AG10803 (cell line): ENCODE data around the gene FOXJ3.

ENCODE experiments used
- DNase-seq: peaks from one replicate; pipeline ENCODE4 v3.0.0; 2010; ENCODE audit warnings: low read depth
- H3K4me3 ChIP-seq: 2 replicates; pipeline ENCODE4 v1.5.1; 2011; ENCODE audit warnings: mild to moderate bottlenecking, low read length, control low read depth
- CTCF ChIP-seq: conservative IDR thresholded peaks from 2 replicates; pipeline ENCODE4 v1.5.1; 2011; ENCODE audit warnings: mild to moderate bottlenecking, low read length, control low read depth, inconsistent platforms

Gene FOXJ3

GRCh38 chr1:42231253-42231652 lies 103.8 kb downstream of the FOXJ3 start:
- no peak for TF ChIP-seq CTCF
- no peak overlapping the region for H3K4me3 ChIP-seq
- DNase-seq: no peak

- DNase-seq: no peak
- no peak overlapping the region for H3K4me3 ChIP-seq
- no peak for TF ChIP-seq CTCF
Observed at GRCh38 chr1:42228938-42229337, 106.1 kb downstream of the FOXJ3 start.

- no peak overlapping the region for H3K4me3 ChIP-seq
- no peak for DNase-seq
- no peak for TF ChIP-seq CTCF
Observed at GRCh38 chr1:42223036-42223435, 112.0 kb downstream of the FOXJ3 start.

- no peak for TF ChIP-seq CTCF
- no peak overlapping the region for H3K4me3 ChIP-seq
- peak; percentile 19 for DNase-seq
Observed at GRCh38 chr1:42221952-42222606, 113.0 kb downstream of the FOXJ3 start.

GRCh38 chr1:42221456-42221855 lies 113.6 kb downstream of the FOXJ3 start:
- no peak overlapping the region for H3K4me3 ChIP-seq
- no peak for DNase-seq
- no peak for TF ChIP-seq CTCF

GRCh38 chr1:42219627-42220026 lies 115.4 kb downstream of the FOXJ3 start:
- no peak for DNase-seq
- H3K4me3 ChIP-seq: no peak overlapping the region
- TF ChIP-seq CTCF: no peak

- no peak for TF ChIP-seq CTCF
- no peak overlapping the region for H3K4me3 ChIP-seq
- DNase-seq: peak; percentile 66
Observed at GRCh38 chr1:42214447-42214871, 120.6 kb downstream of the FOXJ3 start.
